SK-N-SH (cell line): Measurements from ENCODE around the gene CTNNA3.

Experiments used
- CTCF ChIP-seq: fragments of 200-600 bp; sonication (generic); IDR thresholded peaks from 2 replicates; pipeline ENCODE4 v1.6.1; 2017; ENCODE audit warnings: antibody characterized with exemption, mild to moderate bottlenecking, moderate library complexity
- GABPA ChIP-seq: IDR thresholded peaks from 2 replicates; pipeline ENCODE4 v1.4.0; 2012; ENCODE audit warnings: low read depth, mild to moderate bottlenecking
- MXI1 ChIP-seq: IDR thresholded peaks from 2 replicates; pipeline ENCODE4 v1.6.1; 2012; ENCODE audit warnings: mild to moderate bottlenecking, low read depth, low read length, improper control_type of control experiment
- PBX3 ChIP-seq: IDR thresholded peaks from 2 replicates; pipeline ENCODE4; 2012
- POLR2AphosphoS5 ChIP-seq: IDR thresholded peaks from 2 replicates; pipeline ENCODE4 v1.6.1; 2012; ENCODE audit warnings: low read depth, low read length
- RAD21 ChIP-seq: IDR thresholded peaks from 2 replicates; pipeline ENCODE4 v1.6.1; 2012; ENCODE audit warnings: mild to moderate bottlenecking, low read length
- REST ChIP-seq: IDR thresholded peaks from 2 replicates; pipeline ENCODE4 v1.6.1; 2012; ENCODE audit warnings: mild to moderate bottlenecking, low read depth, low read length, moderate library complexity
- USF2 ChIP-seq: fragments of 150-350 bp; IDR thresholded peaks from 2 replicates; pipeline ENCODE4 v1.6.1; 2017; ENCODE audit warnings: antibody characterized with exemption, low read length, low read depth, borderline replicate concordance
- YY1 ChIP-seq: IDR thresholded peaks from 2 replicates; pipeline ENCODE4 v1.4.0; 2012; ENCODE audit warnings: low read depth, mild to moderate bottlenecking

DNA sequence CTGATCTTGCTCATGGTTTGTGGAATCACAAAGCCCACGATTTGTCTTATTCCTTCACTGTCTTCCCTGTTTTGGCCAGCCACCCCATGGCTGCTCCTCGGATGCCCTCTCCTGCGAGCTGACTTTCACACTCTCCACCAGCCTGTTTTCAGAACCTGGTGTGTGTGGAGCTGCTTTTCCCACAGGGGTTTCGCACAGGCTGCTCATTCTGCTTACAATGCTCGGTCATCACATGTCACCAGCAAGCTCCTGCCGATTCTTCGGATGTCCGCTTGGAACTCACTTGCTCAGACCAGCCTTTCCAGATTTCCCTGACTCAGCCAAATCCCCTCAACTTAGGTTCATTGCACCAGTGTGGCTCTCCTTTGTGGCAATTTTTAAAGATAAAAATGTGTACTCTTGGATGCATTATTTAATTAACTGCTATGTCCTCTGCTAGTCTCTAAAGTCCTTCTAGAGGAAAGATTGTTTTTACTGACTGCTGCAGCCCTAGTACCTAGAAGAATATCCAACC is 1788.7 kb downstream of the CTNNA3 start:
- TF ChIP-seq REST, result no peak
- no peak for TF ChIP-seq CTCF
- no peak for TF ChIP-seq YY1
- TF ChIP-seq GABPA, result no peak
- no peak for TF ChIP-seq USF2
- no peak for TF ChIP-seq PBX3
- no peak for TF ChIP-seq RAD21
- TF ChIP-seq POLR2AphosphoS5, result no peak
- no peak for TF ChIP-seq MXI1
